ENCODE data around the gene OR6V1. TPM values are rescaled to one million over a fixed set of nuclear protein-coding genes. Genes with fewer than 3 reads are reported as not detected.

Gene OR6V1
- total RNA-seq, 4 donors from 2014 or later, result not detected

DNA sequence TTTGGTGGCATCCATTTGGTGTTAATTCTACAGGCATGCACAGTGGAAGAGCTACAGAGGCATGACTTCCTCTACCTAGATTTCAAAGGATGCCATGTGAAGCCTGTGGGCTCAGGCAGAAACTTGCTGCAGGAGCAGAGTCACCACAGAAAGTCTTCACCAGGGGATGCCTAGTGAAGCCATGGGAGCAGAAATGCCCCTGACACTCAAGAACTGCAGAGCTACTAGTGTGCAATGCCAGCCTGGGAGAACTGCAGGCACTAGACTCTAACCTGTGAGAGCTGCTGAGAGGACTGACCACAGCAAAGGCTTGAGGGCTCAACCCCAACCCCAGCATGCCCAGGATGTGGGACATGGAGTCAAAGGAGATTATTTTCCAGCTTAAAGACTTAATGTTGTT, 29.1 kb upstream of the OR6V1 start:
- Histone ChIP-seq H3K27ac (replicated peaks in 1 of 4) (no peak overlapping the region), H3K9me3 (no peaks in the 10 kb centered on the region), H3K27me3 (no peaks in the 10 kb centered on the region)

DNA sequence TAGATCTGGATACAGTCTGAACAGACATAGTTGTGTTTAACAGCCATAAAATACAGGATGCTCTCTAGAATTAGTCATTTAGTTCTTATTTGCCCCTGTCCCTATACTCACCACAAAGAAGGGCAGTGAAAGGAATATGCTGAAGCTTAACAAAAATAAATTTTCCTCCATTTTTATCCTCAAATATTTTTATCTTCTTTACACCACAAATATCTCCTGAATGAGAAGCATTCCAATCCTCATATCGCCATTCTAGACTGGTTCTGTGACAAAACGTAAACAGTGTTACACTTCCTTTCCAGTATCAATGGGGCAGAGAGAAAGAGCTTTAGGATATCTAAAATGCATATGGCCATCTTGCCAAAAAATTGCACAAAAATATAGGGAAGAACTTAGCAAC, 26.8 kb upstream of the OR6V1 start:
- TF ChIP-seq EP300 (IDR thresholded peaks at IDR 0.05), result no peak
- no peak for TF ChIP-seq POLR2A (IDR thresholded peaks at IDR 0.05; ENCODE audit: low read depth)
- TF ChIP-seq POLR2AphosphoS5 (IDR thresholded peaks at IDR 0.05), result no peak
- TF ChIP-seq, protein P1, sequence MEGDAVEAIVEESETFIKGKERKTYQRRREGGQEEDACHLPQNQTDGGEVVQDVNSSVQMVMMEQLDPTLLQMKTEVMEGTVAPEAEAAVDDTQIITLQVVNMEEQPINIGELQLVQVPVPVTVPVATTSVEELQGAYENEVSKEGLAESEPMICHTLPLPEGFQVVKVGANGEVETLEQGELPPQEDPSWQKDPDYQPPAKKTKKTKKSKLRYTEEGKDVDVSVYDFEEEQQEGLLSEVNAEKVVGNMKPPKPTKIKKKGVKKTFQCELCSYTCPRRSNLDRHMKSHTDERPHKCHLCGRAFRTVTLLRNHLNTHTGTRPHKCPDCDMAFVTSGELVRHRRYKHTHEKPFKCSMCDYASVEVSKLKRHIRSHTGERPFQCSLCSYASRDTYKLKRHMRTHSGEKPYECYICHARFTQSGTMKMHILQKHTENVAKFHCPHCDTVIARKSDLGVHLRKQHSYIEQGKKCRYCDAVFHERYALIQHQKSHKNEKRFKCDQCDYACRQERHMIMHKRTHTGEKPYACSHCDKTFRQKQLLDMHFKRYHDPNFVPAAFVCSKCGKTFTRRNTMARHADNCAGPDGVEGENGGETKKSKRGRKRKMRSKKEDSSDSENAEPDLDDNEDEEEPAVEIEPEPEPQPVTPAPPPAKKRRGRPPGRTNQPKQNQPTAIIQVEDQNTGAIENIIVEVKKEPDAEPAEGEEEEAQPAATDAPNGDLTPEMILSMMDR (IDR thresholded peaks at IDR 0.05), result no peak
- Histone ChIP-seq H3K27ac (replicated peaks in 1 of 4) (no peak overlapping the region), H3K4me3 (no peak overlapping the region), H3K4me1 (no peaks in the 10 kb centered on the region), H3K36me3 (no peaks in the 10 kb centered on the region), H3K9me3 (no peaks in the 10 kb centered on the region), H3K27me3 (no peaks in the 10 kb centered on the region)
- intact Hi-C loops (cut with DNase I), result no loop called here
- no peak for DNase-seq (ENCODE audit: extremely low spot score)
- 81% methylated on average over 2 of the region's 2 CpGs for WGBS

More for the DNA sequence above, 29.1 kb upstream of the OR6V1 start:
- Histone ChIP-seq H3K36me3 (no peaks in the 10 kb centered on the region), H3K4me1 (no peaks in the 10 kb centered on the region), H3K4me3 (no peak overlapping the region)
- DNase-seq (ENCODE audit: extremely low spot score), result no peak
- TF ChIP-seq POLR2AphosphoS5 (IDR thresholded peaks at IDR 0.05) (no peak), POLR2A (IDR thresholded peaks at IDR 0.05; ENCODE audit: low read depth) (no peak), EP300 (IDR thresholded peaks at IDR 0.05) (no peak)
- TF ChIP-seq, protein P1 (IDR thresholded peaks at IDR 0.05), result no peak
- intact Hi-C loops (cut with DNase I), result no loop called here

DNA sequence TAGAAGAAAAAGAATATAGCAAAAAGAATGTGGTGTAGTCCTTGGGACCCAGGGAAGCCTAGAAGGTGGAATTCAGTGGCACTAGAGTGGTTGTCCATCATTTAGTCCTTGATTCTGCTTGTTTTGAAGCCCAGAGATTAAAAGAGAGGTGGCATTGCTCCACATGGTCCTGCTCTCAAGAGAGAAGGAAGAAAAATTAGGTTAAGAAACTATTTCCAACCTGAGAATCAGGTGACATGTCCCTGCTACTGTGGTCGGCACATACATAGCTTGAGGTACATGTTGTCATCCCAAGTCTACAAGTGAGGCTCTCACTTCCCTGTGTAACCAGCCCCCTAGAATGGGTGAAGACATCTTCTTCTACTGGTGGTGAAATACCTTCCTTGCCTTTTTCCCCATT, 25.1 kb upstream of the OR6V1 start, which contains the start of gene OR9A2:
Gene OR9A2, minus strand, starts transcription at position 101 of the 400 bp plus-strand sequence. Its CDS starts 0 bp downstream, at position 101.
- WGBS, result 70% methylated on average over 1 of the region's 1 CpG

DNA sequence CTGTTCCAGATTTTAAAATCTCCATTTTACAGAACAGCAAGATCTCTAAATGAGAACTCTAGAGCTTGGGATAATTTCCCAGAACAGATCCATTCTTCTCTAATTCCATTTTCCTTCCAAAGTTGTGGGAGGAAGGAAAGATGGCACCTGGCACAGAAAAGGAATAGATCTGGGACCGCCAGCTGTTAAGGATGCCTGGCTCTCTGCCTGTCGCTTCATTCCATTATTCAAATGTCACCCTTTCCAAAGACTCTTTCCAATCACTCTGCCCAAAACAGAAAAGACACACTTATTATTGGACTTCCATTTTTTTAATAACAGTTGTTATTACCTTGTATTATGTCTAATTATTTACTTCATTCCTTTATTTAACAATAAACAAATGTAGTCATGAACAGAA, 24.5 kb upstream of the OR6V1 start:
- DNase-seq (ENCODE audit: extremely low spot score), result no peak
- no peaks in the 10 kb centered on the region for H3K4me1 ChIP-seq
- intact Hi-C loops (cut with DNase I), result no loop called here
- TF ChIP-seq POLR2A (IDR thresholded peaks at IDR 0.05; ENCODE audit: low read depth) (no peak), EP300 (IDR thresholded peaks at IDR 0.05) (no peak), POLR2AphosphoS5 (IDR thresholded peaks at IDR 0.05) (no peak)
- TF ChIP-seq, protein P1 (IDR thresholded peaks at IDR 0.05), result no peak
- H3K27me3 ChIP-seq, result peaks cover 0 to 5% (median 0%) of the 10 kb centered on the region in 4 donors
- WGBS, result 76% methylated on average over 2 of the region's 2 CpGs
- H3K9me3 ChIP-seq, result no peaks in the 10 kb centered on the region
- H3K36me3 ChIP-seq, result no peaks in the 10 kb centered on the region
- H3K27ac ChIP-seq (replicated peaks in 1 of 4), result no peak overlapping the region
- H3K4me3 ChIP-seq, result no peak overlapping the region

More for the DNA sequence above, 25.1 kb upstream of the OR6V1 start, which contains the start of gene OR9A2:
- DNase-seq (ENCODE audit: extremely low spot score), result no peak
- Histone ChIP-seq H3K27me3 (peaks cover 0 to 5% (median 0%) of the 10 kb centered on the region in 4 donors), H3K36me3 (no peaks in the 10 kb centered on the region), H3K9me3 (no peaks in the 10 kb centered on the region), H3K4me3 (no peak within 1 kb of the TSS), H3K27ac (replicated peaks in 1 of 4) (no peak within 1 kb of the TSS), H3K4me1 (no peaks in the 10 kb centered on the region)
- intact Hi-C loops (cut with DNase I), result no loop called here
- TF ChIP-seq POLR2A (IDR thresholded peaks at IDR 0.05; ENCODE audit: low read depth), result no peak
- TF ChIP-seq, protein P1 (IDR thresholded peaks at IDR 0.05), result no peak
- no peak for TF ChIP-seq EP300 (IDR thresholded peaks at IDR 0.05)
- no peak for TF ChIP-seq POLR2AphosphoS5 (IDR thresholded peaks at IDR 0.05)

DNA sequence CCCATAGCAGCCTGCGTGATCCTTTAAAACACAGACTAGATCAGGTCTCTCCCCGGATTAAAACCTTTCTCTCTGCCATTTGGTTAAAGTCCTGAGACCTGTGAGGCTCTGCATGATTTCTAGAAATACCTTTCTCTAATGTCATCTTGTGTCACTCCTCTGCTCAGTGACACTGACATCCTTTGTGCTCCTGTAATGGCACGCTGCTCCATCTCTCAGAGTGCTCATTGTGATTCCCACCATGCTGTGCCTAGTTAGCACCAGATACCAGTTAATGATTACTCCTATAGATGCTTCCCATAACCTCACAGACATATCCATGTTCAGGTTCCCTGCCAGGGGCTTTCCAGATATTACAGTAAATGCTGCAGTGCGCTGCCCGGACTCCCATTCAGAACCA, 13.5 kb upstream of the OR6V1 start:
- no peaks in the 10 kb centered on the region for H3K4me1 ChIP-seq
- H3K27ac ChIP-seq (replicated peaks in 1 of 4), result no peak overlapping the region
- no peaks in the 10 kb centered on the region for H3K27me3 ChIP-seq
- TF ChIP-seq POLR2AphosphoS5 (IDR thresholded peaks at IDR 0.05) (no peak), POLR2A (IDR thresholded peaks at IDR 0.05; ENCODE audit: low read depth) (no peak), EP300 (IDR thresholded peaks at IDR 0.05) (no peak)
- TF ChIP-seq, protein P1 (IDR thresholded peaks at IDR 0.05), result no peak
- no peaks in the 10 kb centered on the region for H3K36me3 ChIP-seq
- DNase-seq (ENCODE audit: extremely low spot score), result no peak
- H3K4me3 ChIP-seq, result no peak overlapping the region
- intact Hi-C loops (cut with DNase I), result no loop called here
- peaks cover 0 to 14% (median 5%) of the 10 kb centered on the region in 4 donors for H3K9me3 ChIP-seq
- WGBS, result 93% methylated on average over 5 of the region's 5 CpGs

Data from esophagus muscularis mucosa (tissue), 4 donors.